Measurements from ENCODE around the gene FBXO30.

The FBXO30 gene

DNA sequence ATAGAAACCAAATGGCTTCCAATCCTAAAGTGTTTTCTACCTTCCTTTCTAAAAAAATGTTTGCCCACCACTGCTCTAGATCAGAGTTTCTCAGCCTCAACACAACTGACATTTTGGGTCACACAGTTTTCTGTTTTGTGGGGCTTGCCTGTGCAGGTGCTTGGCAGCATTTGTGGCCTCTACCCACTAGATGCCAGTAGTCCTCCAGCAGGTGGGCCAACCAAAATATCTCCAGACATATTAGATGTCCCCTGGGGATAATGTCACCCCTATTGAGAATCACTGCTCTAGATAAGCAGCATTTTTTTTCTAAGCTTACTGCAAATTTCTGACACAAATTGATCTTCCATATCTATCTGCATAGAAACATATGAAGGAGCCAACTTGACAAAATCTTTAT is 53.0 kb downstream of the FBXO30 start:
- DNase-seq (ENCODE audit: insufficient read length, low spot score): no peak
- FAIRE-seq: no peak

DNA sequence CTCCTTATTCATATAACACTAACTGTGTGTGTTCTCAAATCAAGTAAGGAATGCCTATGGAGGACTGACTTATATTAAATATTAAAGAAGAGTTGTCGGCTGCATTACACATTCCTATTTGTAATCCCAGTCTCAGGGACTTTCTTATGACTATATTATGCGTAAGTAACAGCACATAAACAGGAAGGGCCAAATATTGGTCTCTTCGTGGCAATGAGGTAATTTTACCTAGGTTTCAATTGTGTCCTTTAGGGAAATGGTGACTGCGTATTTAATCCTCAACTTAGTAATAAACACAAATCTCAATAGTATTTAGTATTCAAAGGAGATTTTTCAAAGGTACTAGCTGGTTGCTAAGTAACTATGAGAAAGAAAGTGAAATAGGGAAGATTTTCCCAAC is 56.5 kb downstream of the FBXO30 start:
- DNase-seq (ENCODE audit: insufficient read length, low spot score): no peak

DNA sequence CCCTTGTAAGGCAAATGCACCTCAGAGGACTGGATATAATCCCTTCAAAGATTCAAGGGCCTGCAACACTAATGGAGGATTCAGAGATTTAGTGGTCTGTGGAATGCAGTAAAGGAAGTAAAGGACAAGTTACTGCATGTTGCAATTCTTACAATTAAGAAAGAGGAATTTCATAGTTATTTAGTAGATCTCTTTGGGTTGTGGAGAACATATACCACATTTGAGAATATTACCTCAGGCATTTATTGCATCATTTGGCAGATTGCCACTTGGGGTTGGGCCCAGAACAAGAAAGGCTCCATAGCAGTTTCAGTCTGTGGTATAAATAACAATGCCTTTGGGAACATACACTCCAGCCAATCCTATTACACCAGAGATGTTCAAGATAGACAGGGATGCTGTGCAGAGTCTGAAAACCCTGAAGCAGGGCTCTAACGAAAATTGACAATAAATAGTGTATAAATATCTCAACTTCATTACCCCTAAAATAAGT is 58.4 kb downstream of the FBXO30 start:
- DNase-seq (ENCODE audit: insufficient read length, low spot score) (no peak), FAIRE-seq (no peak)

More for the DNA sequence above, 56.5 kb downstream of the FBXO30 start:
- no peak for FAIRE-seq

DNA sequence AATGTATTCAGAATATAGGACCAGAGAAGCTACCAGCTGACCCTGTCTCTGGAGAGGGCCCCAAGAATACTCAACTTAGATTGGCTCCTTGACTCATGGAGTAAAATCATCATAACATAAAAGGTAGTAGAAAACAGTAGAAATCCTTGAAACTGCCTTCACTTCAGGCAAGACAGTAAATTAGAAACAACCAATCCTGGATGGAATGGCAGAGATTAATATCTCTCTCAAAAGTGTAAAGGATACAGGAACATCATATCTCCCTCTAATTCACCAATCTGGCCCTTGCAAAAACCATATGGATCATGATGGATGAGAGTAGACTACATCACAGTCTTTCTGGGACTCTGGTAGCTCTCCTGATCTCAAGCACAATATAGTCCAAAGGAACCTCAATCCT is 58.9 kb downstream of the FBXO30 start:
- no peak for DNase-seq (ENCODE audit: insufficient read length, low spot score)
- FAIRE-seq: no peak

DNA sequence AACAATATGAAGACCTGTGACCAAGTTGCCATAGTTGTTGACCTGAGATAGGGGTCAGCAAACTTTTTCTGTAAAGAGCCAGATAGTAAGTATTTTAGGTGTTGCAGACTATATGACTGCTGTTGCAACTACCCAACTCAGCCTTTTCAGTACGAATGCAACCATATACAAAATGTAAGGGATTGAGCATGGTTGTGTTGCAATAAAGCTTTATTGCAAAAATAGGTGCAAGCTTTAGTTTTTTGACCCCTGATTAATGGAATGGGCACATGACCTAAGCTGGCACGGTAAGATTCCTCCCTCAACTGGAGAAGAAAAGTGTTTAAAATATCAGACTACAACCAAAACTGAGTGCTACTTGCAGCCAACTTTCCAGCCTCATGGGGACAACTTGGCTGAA is 62.0 kb downstream of the FBXO30 start:
- DNase-seq (ENCODE audit: insufficient read length, low spot score) (no peak), FAIRE-seq (no peak)

DNA sequence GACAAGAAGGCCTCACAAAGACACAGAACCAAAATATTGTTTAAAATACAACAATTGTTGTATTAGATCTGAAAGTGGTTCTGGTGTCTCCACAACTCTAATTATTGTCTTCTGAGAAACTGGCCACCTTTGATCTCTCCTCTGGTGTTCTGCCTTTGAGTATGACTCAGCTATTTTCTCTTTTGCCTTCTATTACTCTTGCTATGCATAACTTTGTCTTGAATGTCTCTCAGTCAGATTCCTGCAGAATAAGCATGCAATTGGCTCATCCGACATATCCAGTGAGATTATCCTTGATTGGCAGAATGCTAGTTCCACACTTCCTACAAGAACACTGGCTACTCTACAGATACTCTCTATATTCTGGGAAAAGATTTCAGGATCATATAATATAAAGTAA is 65.0 kb downstream of the FBXO30 start:
- FAIRE-seq: no peak
- no peak for DNase-seq (ENCODE audit: insufficient read length, low spot score)

DNA sequence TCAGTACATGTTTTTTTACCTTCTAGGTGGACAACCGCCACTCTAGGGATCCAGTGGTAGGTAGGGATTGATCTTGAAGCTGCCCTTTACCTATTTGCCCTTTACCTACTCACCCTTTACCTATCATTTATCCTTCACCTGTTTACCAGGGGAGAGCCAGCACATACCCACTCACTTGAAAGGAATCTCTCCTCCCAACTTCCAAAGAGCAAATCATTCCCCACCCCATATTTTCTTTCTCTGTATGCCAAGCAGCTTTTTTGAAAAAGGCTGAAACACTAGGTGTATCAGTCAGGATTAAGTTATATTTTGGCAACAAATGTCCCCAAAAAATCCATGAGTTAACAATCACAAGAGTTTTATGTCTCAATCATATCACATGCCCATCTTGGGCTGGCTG is 68.7 kb downstream of the FBXO30 start:
- FAIRE-seq (no peak), DNase-seq (ENCODE audit: insufficient read length, low spot score) (no peak)

DNA sequence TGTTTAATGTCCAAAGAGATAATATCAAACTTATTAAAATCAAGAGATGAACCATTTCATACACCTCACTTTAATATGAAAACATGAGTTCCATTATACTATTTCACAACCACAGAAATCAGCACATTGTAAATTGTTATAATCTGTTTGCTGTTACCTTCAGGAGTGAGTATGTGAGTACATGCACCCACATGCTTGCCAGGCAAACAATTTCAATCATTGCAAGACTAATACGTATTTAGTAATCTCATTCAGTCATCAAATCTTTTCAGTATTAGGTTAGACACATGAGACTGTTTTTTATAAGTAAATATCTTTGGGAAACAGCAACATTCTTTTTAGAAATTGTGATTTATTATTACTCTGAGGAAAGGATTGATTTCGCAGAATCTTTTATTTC is 70.0 kb downstream of the FBXO30 start:
- DNase-seq (ENCODE audit: insufficient read length, low spot score): no peak
- no peak for FAIRE-seq

All from GM19239 (cell line).